NCI-H460 (cell line): ENCODE measurements around the gene LRRK2. TPM values are rescaled to one million over a fixed set of nuclear protein-coding genes. Genes with fewer than 3 reads are reported as not detected.
"Not testable (repeated sequence)": the region's sequence is repeated elsewhere in the genome, so short reads cannot be mapped to it uniquely, and the experiment has no call there.

Experiments used
- DNase-seq: peaks from one replicate; pipeline ENCODE4 v3.0.0-alpha.2; 2016; ENCODE audit warnings: low read depth; ENCODE audit errors: extremely low read depth
- total RNA-seq: library from RNA; depleted of rRNA; stranded (reverse); fragments of >200 nt; shearing (Covaris generic); gene quantifications from 2 replicates; pipeline ENCODE4 v1.2.3, GENCODE V29; 2014

LRRK2 gene
- total RNA-seq, 1 experiment from 2014 or later = 1.8 TPM

- DNase-seq = not testable (repeated sequence)
Measured at GRCh38 chr12:40211186-40211585, 13.6 kb upstream of the LRRK2 start.

- no peak for DNase-seq
Measured at GRCh38 chr12:40212566-40212965, 12.2 kb upstream of the LRRK2 start.

GRCh38 chr12:40215982-40216381 lies 8.8 kb upstream of the LRRK2 start:
- no peak for DNase-seq

GRCh38 chr12:40216516-40217288 lies 8.1 kb upstream of the LRRK2 start:
- no peak for DNase-seq

- no peak for DNase-seq
Measured at GRCh38 chr12:40219760-40220159, 5.0 kb upstream of the LRRK2 start.

GRCh38 chr12:40222247-40222646 lies 2.5 kb upstream of the LRRK2 start:
- no peak for DNase-seq

- no peak for DNase-seq
Measured at GRCh38 chr12:40223646-40224045, 1.2 kb upstream of the LRRK2 start.

- no peak for DNase-seq
Measured at GRCh38 chr12:40225337-40225983, 663 bp downstream of the LRRK2 start.

- DNase-seq = no peak
Measured at GRCh38 chr12:40225984-40226602, 1.3 kb downstream of the LRRK2 start.

- no peak for DNase-seq
Measured at GRCh38 chr12:40226705-40227104, 1.9 kb downstream of the LRRK2 start.

- DNase-seq = no peak
Measured at GRCh38 chr12:40227447-40227846, 2.6 kb downstream of the LRRK2 start.

GRCh38 chr12:40228727-40229126 lies 3.9 kb downstream of the LRRK2 start:
- no peak for DNase-seq

- no peak for DNase-seq
Measured at GRCh38 chr12:40229690-40230651, 5.2 kb downstream of the LRRK2 start.

- no peak for DNase-seq
Measured at GRCh38 chr12:40232602-40233001, 7.8 kb downstream of the LRRK2 start.

- no peak for DNase-seq
Measured at GRCh38 chr12:40233741-40234367, 9.1 kb downstream of the LRRK2 start.

- DNase-seq = no peak
Measured at GRCh38 chr12:40236357-40236850, 11.6 kb downstream of the LRRK2 start.

GRCh38 chr12:40238266-40238902 lies 13.6 kb downstream of the LRRK2 start:
- no peak for DNase-seq

- DNase-seq = no peak
Measured at GRCh38 chr12:40238979-40239378, 14.2 kb downstream of the LRRK2 start.

- DNase-seq = no peak
Measured at GRCh38 chr12:40240779-40241178, 16.0 kb downstream of the LRRK2 start.

GRCh38 chr12:40241741-40242140 lies 16.9 kb downstream of the LRRK2 start:
- DNase-seq = no peak
